ENCODE results near the gene SLC52A1.
"Not testable (repeated sequence)": the region's sequence is repeated elsewhere in the genome, so short reads cannot be mapped to it uniquely, and the experiment has no call there.

The SLC52A1 gene

DNA sequence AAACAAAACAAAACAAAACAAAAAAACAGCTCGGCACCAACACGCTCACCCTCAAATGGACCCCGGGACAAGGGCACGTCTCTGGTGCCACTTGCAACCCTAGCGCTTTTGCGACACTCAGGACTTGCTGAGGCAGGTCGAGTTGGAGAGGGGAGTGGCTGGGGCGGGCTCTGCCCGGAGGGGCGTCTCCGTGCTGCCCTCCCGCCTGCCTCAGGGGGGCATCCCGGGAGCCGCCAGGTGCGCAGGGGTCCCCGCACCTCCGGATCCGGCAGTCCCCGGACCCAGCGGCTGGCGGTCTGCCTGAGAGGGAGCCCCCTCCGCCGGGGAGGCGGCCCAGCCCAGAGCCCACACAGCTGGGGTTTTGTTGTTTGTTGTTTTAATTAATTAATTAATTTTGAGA, at the start of gene SLC52A1:
Gene SLC52A1 (minus strand): TSS at position 112 of the 400 bp plus-strand sequence. CDS start 820 bp downstream, outside the sequence.
- Histone ChIP-seq H3K36me3 (ENCODE audit: insufficient read depth, low read length) (no peaks in the 10 kb centered on the region), H3K9me3 (ENCODE audit: control insufficient read depth, insufficient read depth, low read length) (no peaks in the 10 kb centered on the region), H3K4me1 (ENCODE audit: insufficient read depth, low read length) (no peaks in the 10 kb centered on the region), H3K9ac (ENCODE audit: low read depth, low read length) (peak within 1 kb of the TSS; percentile 71; the same call in 1 of the 2 replicates)

DNA sequence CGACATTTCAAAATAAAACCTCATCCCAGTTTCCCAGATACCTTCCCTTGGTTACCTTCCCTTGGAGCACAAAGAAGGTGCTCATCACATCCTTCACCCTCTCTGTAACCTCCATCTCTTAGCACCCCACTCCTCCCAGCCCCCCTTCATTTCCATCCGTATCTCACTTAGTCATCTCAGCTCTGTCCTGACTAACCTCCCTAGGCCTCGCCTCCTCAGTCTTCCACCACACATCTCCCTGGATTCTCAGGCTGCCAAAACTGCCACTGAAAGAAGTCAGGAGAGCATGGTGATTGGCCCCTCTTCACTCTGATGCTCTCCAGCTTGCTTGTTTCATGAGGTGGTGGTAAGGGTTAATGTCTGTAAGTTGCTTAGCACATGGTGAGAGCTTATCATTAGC, 45.4 kb upstream of the SLC52A1 start:
- H3K4me1 ChIP-seq (ENCODE audit: insufficient read depth, low read length): peaks cover 3% of the 10 kb centered on the region

DNA sequence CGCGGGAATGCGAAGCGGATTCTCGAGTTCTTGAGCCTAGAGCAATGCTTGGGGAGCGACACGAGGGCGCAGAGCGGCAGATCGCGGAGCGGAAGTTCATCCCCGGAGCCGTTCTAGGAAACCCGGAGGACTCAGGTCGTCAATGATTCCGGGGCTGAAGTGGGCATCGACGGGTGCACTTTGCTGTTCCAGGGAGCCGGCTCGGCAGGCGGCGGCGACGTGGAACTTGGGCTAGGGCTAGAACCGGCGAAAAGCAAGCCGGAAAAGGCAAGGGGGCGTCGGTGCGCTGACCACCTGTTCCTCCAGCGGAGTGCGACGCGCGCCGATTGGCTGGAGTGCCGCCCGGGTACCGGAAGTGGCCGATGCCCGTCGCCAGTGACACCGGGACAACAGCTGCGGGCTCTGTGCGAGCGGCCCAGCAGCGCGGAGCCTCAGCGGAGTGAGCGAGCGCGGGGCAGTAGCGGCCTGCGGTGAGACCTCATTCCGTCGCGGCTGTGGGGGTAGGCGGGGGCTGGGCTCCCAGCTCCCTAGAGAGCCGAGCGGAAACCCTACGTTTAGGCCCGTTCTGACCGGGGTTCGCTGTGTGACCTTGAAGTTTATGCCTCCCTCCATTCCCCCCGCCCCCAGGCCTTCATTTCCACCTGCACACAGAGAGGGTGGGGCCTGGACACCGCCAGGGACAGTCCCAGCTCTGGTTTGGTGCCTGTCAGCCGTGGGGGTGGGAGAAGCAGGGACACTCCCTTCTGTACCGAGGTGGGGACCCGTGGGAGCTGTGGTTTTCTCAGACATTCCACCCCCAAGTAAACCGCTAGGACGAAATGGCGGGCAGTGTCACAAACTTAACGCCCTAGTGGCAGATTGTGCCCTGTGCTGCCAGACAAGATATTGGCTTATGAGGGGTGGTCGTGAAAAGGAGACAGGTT, 43.1 kb upstream of the SLC52A1 start, which contains the start of gene ZFP3:
Gene ZFP3 (plus strand): TSS at position 362 of the 923 bp plus-strand sequence. CDS start 13,038 bp downstream, outside the sequence.
- H3K4me1 ChIP-seq (ENCODE audit: insufficient read depth, low read length): peaks cover 6% of the 10 kb centered on the region
- peak within 1 kb of the TSS; percentile 51 for H3K9ac ChIP-seq (ENCODE audit: low read depth, low read length)
- H3K9me3 ChIP-seq (ENCODE audit: control insufficient read depth, insufficient read depth, low read length): no peaks in the 10 kb centered on the region
- H3K36me3 ChIP-seq (ENCODE audit: insufficient read depth, low read length): no peaks in the 10 kb centered on the region

More for the DNA sequence above, 45.4 kb upstream of the SLC52A1 start:
- Histone ChIP-seq H3K36me3 (ENCODE audit: insufficient read depth, low read length) (no peaks in the 10 kb centered on the region), H3K9ac (ENCODE audit: low read depth, low read length) (no peak overlapping the region), H3K9me3 (ENCODE audit: control insufficient read depth, insufficient read depth, low read length) (peaks cover 6% of the 10 kb centered on the region)

DNA sequence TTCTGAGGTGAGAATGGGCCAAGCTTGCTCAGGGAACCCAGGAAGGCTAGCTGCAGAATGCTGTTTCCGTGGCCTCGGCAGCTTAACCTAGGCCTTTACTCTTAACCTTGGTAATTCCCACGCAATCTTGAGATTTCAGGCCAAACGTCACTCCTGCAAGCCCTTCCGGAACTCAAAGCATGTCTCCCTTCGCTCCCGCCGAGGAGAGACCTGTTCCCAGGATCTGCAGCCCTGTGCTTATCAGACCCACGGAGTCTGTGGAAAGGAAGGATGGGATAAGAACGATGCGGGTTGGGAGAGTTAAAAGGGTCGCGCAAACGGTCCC, 42.5 kb upstream of the SLC52A1 start:
- Histone ChIP-seq H3K9ac (ENCODE audit: low read depth, low read length) (peak overlapping the region; percentile 51; the same call in 1 of the 2 replicates), H3K9me3 (ENCODE audit: control insufficient read depth, insufficient read depth, low read length) (no peaks in the 10 kb centered on the region), H3K4me1 (ENCODE audit: insufficient read depth, low read length) (peaks cover 6% of the 10 kb centered on the region), H3K36me3 (ENCODE audit: insufficient read depth, low read length) (no peaks in the 10 kb centered on the region)

DNA sequence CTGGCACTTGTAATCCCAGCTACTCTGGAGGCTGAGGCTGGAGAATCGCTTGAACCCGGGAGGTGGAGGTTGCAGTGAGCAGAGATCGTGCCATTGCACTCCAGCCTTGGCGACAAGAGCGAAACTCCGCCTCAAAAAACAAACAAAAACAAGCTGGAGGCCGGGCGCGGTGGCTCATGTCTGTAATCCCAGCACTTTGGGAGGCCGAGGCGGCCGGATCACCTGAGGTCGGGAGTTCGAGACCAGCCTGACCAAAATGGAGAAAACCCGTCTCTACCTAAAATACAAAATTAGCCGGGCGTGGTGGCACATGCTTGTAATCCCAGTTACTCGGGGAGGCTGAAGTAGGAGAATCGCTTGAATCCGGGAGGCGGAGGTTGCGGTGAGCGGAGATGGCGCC, 42.0 kb upstream of the SLC52A1 start:
- not testable (repeated sequence) for H3K9me3 ChIP-seq (ENCODE audit: control insufficient read depth, insufficient read depth, low read length); H3K4me1 ChIP-seq (ENCODE audit: insufficient read depth, low read length); H3K36me3 ChIP-seq (ENCODE audit: insufficient read depth, low read length)
- peak overlapping the region; percentile 51; the same call in 1 of the 2 replicates for H3K9ac ChIP-seq (ENCODE audit: low read depth, low read length)

DNA sequence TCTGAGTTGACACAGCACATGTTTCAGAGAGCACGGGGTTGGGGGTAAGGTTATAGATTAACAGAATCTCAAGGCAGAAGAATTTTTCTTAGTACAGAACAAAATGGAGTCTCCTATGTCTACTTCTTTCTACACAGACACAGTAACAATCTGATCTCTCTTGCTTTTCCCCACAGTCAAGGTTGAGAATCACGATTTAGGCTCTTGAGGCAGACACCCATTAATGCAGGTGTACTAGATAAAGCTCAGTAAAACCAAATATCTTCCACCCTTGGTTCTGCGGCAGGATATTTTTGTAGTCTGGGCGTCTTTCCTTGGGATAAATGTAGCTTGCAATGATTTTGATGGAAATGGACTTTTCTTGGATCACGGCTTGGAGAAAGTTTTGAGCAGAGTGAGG, 40.2 kb upstream of the SLC52A1 start:
- H3K4me1 ChIP-seq (ENCODE audit: insufficient read depth, low read length); H3K9me3 ChIP-seq (ENCODE audit: control insufficient read depth, insufficient read depth, low read length); H3K36me3 ChIP-seq (ENCODE audit: insufficient read depth, low read length): not testable (repeated sequence)
- H3K9ac ChIP-seq (ENCODE audit: low read depth, low read length): peak overlapping the region; percentile 2; the same call in 1 of the 2 replicates

DNA sequence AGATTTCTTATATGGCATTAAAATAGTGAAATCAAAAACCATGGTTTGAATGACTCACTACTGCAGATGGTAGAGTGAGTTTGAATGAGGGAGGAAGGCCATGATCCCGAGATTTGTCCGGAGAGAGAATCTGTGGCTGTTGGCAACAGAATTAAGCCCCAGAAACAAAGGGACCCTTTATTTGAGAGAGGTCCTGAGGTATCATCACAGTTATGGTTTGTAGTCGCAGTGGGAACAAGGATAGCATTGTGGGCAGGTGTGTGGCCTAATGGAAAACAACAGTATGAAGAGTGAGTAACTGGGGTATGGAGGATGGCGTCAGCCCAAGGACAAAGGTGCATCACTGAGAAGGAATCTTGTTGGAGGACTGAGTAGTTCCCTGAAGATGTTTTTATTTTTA, 34.5 kb upstream of the SLC52A1 start:
- Histone ChIP-seq H3K9ac (ENCODE audit: low read depth, low read length) (no peak overlapping the region), H3K4me1 (ENCODE audit: insufficient read depth, low read length) (0 out of 2 replicates have a peak, but pooled peaks cover 3% of the 10 kb centered on the region), H3K9me3 (ENCODE audit: control insufficient read depth, insufficient read depth, low read length) (no peaks in the 10 kb centered on the region), H3K36me3 (ENCODE audit: insufficient read depth, low read length) (no peaks in the 10 kb centered on the region)

DNA sequence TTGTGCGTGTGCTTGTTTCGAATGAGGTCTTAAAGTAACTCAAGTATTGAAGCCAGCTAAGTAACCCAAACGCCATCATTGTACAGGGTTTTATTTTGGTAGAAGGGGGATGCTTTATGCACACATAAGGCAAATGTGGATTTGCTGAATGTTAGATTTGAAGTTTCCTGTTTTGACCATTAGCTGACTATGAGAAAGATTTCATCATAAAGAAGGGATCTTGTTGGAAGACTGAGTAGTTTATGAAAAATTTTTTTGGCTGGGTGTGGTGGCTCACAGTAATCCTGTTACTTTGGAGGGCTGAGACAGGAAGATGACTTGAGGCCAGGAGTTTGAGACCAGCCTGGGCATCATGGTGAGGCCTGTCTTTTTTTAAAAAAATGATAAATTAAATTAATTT, 33.0 kb upstream of the SLC52A1 start:
- H3K9me3 ChIP-seq (ENCODE audit: control insufficient read depth, insufficient read depth, low read length): no peaks in the 10 kb centered on the region
- H3K36me3 ChIP-seq (ENCODE audit: insufficient read depth, low read length): no peaks in the 10 kb centered on the region
- 0 out of 2 replicates have a peak, but pooled peaks cover 3% of the 10 kb centered on the region for H3K4me1 ChIP-seq (ENCODE audit: insufficient read depth, low read length)
- H3K9ac ChIP-seq (ENCODE audit: low read depth, low read length): no peak overlapping the region

DNA sequence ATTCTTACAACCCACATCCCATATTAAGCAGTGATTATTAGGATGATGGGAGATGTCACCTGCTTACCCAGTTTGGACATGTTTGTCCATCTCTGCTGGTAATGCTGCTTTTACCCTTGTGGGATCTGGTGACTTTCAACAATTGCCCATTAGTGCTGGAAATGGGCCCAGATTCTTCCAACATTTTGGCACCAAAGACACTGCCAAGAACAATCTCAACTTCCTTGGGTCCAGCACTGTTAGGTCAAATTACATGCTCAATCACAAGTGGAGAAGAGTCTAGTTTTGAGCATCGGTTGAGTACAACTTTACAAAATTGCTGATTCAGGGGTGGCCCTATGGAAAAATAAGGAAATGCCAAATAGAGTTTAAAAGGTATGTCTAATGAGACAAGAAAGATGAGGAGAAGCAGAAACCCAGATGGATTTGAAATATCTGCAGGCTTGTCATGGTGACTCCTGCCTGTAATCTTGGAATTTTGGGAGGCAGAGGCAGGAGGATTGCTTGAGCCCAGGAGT, 30.1 kb upstream of the SLC52A1 start:
- Histone ChIP-seq H3K36me3 (ENCODE audit: insufficient read depth, low read length) (no peaks in the 10 kb centered on the region), H3K9me3 (ENCODE audit: control insufficient read depth, insufficient read depth, low read length) (no peaks in the 10 kb centered on the region), H3K4me1 (ENCODE audit: insufficient read depth, low read length) (no peaks in the 10 kb centered on the region), H3K9ac (ENCODE audit: low read depth, low read length) (no peak overlapping the region)

DNA sequence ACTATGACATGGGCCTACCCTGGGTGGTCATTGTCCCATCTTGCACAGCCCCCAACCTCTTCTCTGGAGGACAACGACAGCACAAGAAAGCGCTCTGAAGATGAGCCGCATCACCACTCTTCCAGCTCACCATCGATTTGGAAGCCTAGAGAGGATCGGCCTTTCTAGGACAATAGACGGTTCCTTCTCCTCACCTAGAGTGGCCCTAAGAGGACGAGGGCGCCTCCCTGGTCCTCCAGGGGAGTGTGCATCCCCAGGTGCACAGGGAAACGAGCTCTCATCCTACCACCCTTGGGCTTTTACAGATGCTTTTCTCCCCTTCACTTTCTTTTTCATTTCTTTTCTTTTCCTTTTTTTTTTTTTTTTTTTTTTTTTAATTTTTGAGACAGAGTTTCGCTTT, 20.3 kb upstream of the SLC52A1 start:
- Histone ChIP-seq H3K9me3 (ENCODE audit: control insufficient read depth, insufficient read depth, low read length) (no peaks in the 10 kb centered on the region), H3K9ac (ENCODE audit: low read depth, low read length) (no peak overlapping the region), H3K36me3 (ENCODE audit: insufficient read depth, low read length) (no peaks in the 10 kb centered on the region), H3K4me1 (ENCODE audit: insufficient read depth, low read length) (no peaks in the 10 kb centered on the region)

DNA sequence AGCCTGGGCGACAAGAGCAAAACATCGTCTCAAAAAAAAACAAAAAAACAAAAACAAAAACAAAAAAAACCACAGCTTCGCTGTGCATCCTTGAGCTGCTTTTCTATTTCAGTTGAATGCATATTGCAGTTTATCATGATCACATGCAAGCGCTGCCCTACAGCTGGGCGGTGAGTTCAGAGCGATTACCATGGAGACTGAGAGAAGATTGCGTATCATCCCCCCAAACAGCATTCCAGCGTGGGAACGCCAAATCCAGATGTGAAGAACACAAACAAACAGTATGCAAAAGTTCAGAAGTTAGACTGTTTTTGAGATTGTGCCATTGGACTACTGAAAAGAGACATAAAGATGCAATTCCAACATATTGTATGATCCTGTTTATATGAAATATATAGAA, 15.1 kb upstream of the SLC52A1 start:
- Histone ChIP-seq H3K36me3 (ENCODE audit: insufficient read depth, low read length) (no peaks in the 10 kb centered on the region), H3K9me3 (ENCODE audit: control insufficient read depth, insufficient read depth, low read length) (no peaks in the 10 kb centered on the region), H3K4me1 (ENCODE audit: insufficient read depth, low read length) (no peaks in the 10 kb centered on the region), H3K9ac (ENCODE audit: low read depth, low read length) (no peak overlapping the region)

DNA sequence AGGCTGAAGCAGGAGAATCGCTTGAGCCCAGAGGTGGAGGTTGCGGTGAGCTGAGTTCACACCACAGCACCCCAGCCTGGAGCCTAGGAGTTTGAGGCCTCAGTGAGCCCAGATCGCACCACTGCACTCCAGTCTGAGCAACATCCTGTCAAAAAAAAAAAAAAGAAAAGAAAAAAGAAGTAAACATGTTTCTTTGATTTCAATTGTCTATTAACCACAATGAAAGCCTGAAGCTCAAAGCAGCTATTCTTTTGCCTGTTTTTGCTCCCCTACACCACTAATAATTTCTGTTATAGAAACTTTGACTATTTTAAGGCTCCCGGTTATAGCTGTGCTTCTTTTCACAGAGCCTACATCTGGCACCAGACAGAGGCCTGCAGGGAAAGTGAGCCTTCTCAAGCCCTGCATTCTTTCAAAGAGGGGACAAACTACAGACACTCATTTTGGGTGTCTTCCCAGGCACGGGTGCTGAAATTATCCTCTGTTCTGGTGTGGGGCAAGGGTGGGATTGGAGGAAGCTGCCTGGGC, 14.2 kb upstream of the SLC52A1 start:
- no peaks in the 10 kb centered on the region for H3K9me3 ChIP-seq (ENCODE audit: control insufficient read depth, insufficient read depth, low read length)
- H3K36me3 ChIP-seq (ENCODE audit: insufficient read depth, low read length): no peaks in the 10 kb centered on the region
- H3K4me1 ChIP-seq (ENCODE audit: insufficient read depth, low read length): no peaks in the 10 kb centered on the region
- no peak overlapping the region for H3K9ac ChIP-seq (ENCODE audit: low read depth, low read length)

DNA sequence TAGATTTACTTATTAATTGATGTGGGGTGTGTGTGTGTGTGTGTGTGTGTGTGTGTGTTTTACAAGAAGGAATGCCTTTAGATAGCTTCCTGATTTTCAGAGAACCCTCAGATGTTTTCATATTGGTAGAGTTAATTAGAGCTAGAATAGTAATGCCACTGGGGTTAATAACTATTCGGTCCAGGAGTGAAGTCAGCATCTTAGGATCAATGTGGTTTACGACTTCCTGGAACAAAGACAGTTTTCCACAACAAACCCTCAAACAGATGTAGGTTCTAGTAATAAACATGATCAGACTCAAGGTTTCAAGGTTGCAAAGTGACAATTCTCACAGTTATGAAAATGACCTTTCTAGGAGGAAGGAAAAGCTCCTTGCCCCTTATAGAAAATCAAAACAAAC, 12.2 kb upstream of the SLC52A1 start:
- Histone ChIP-seq H3K36me3 (ENCODE audit: insufficient read depth, low read length) (no peaks in the 10 kb centered on the region), H3K4me1 (ENCODE audit: insufficient read depth, low read length) (no peaks in the 10 kb centered on the region), H3K9ac (ENCODE audit: low read depth, low read length) (no peak overlapping the region), H3K9me3 (ENCODE audit: control insufficient read depth, insufficient read depth, low read length) (no peaks in the 10 kb centered on the region)

DNA sequence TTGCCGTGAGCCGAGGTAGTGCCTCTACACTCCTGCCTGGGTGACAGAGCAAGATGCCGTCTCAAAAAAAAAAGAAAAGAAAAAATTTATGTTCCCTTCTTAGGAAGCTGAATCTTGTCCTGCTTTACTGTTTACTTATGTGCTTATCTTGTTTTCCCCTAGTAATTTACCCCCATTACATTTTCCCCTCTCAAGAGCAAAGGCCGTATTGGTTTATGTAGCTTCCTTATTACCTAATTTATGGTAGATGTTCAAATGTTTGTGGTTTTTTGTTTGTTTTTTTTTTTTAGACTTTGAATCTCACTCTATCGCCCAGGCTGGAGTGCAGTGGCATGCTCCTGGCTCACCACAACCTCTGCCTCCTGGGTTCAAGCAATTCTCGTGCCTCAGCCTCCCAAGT, 10.3 kb upstream of the SLC52A1 start:
- no peaks in the 10 kb centered on the region for H3K4me1 ChIP-seq (ENCODE audit: insufficient read depth, low read length)
- H3K9me3 ChIP-seq (ENCODE audit: control insufficient read depth, insufficient read depth, low read length): no peaks in the 10 kb centered on the region
- H3K9ac ChIP-seq (ENCODE audit: low read depth, low read length): no peak overlapping the region
- no peaks in the 10 kb centered on the region for H3K36me3 ChIP-seq (ENCODE audit: insufficient read depth, low read length)

DNA sequence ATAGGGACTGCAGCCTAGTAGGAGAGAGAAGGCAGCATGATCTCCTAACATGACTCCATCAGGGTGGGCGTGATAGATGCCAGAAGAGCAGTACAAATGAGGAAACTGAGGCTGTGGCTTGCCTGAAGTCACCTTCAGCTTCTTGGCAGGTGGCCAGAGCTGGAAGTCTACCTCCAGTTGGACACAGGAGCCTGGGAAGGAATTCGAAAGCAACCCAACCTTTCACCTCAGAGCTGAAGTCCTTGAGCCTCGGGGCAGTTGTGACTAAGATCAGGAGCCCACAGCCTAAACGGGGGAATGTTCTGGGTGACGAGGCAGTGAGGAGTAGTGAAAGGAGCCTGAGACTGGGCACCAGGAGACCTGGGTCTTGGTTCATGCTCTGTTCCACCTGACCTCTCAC, 9.4 kb upstream of the SLC52A1 start:
- no peaks in the 10 kb centered on the region for H3K4me1 ChIP-seq (ENCODE audit: insufficient read depth, low read length)
- no peak overlapping the region for H3K9ac ChIP-seq (ENCODE audit: low read depth, low read length)
- H3K9me3 ChIP-seq (ENCODE audit: control insufficient read depth, insufficient read depth, low read length): no peaks in the 10 kb centered on the region
- no peaks in the 10 kb centered on the region for H3K36me3 ChIP-seq (ENCODE audit: insufficient read depth, low read length)
